ENCODE data around the gene SCRN1.

Gene SCRN1, protein sequence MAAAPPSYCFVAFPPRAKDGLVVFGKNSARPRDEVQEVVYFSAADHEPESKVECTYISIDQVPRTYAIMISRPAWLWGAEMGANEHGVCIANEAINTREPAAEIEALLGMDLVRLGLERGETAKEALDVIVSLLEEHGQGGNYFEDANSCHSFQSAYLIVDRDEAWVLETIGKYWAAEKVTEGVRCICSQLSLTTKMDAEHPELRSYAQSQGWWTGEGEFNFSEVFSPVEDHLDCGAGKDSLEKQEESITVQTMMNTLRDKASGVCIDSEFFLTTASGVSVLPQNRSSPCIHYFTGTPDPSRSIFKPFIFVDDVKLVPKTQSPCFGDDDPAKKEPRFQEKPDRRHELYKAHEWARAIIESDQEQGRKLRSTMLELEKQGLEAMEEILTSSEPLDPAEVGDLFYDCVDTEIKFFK

DNA sequence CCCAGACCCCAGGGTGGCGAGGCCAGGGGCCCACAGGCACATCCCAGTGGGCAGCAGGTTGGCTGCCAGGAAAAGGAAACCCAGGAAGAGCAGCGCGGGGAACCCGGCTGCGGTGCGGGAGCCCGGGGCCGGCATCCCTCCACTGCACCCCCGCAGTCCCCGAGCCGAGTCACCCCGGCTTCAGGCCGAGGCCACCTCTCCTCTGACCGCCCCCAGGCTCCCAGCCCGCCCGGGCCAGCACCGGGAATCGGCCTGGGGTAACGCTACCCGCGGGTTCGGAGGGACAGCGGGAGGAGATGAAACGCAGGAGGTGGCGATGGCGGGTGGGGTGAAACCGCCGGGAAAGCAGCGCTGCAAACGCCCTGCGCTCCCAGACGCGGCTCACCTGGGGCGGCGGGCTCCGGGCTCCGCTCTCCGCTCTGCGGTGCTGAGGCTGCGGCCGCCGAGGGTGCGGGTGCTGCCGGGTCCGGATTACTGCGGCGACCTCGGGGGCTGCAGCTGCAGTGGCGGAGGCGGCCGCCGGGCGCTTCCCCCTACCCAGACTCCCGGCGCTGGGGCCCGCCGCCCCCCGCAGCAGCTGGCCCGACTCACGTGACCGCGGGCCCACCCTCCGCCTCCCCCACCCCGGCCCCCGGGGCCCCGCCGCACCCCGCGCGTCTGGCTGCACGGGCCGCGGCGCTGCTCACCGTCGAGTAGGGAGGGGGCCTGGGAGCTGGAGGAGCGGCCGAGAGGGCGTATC, at the start of gene SCRN1:
SCRN1 (minus strand) TSS at position 545 of the 739 bp plus-strand sequence. CDS start 20,734 bp downstream, outside the sequence.
- peak in 1 of 2 donors; percentile 2 for DNase-seq (ENCODE audit: low read depth in 2 of 2)

DNA sequence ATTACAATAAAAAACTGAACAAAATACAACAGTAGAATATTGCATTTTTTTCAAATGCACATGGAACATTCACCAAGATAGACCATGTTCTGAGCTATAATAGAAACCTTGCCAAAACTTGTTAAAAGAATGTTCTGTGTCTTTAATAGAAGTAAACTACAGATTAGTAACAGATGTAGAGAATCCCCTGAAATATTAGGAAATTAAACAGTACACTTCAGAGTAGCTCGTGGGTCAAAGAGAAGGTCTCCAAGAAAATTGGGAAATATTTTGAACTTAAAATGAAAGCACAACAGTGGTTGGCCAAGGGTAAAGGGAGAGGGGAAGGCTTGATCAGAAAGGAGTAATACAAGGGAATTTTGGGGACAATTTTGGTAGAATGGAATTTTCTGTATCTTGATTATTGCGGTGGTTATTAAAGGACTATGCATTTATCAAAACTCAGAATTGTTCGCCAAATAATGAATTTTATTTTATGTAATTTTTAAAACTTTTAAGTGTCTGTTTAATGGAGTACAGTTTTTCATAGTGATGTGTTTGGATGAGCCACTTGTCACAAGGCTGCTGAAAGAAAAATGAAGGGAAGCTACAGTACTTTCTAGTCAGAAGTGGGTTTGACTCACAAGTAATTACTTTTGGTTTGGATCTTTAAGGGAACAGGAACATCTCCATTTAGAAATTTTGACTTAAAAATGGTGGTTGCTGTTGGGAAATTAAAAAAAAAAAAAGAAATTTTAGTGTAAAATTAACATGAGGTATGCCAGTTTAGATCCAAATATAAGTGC, 48.8 kb upstream of the SCRN1 start:
- DNase-seq (ENCODE audit: low read depth in 2 of 2) = no peak

DNA sequence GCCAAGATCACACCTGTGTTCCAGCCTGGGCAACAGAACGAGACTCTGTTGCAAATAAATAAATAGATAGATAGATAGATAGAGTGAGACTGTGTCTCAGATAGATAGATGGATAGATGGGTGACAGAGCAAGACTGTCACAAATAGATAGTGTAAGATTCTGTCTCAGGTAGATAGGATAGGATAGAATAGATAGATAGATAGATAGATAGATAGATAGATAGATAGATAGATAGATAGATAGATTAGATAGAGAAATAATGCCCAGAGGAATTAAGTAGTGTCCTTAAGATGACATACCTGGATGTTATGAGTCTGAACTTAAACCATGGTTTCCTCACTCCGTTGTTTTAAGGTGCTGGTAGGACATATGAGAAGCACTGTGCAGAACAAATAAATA, 46.6 kb upstream of the SCRN1 start:
- no peak for DNase-seq (ENCODE audit: low read depth in 2 of 2)

DNA sequence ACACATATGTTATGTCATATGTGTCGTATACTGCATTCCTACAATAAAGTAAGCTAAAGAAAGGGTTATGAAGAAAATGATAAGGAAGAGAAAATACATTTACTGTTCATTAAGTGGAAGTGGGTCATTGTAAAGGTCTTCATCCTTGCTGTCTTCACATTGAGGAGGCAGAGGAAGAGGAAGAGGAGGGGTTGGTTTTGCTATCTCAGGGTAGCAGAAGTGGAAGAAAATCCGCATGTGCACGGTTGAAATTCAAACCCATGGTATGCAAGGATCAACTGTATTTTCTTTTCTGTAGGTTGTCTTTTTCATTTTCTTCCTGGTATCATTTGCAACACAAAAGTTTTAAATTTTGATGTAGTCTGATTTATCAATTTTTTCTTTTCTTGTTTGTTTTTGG, 44.9 kb upstream of the SCRN1 start:
- no peak for DNase-seq (ENCODE audit: low read depth in 2 of 2)

DNA sequence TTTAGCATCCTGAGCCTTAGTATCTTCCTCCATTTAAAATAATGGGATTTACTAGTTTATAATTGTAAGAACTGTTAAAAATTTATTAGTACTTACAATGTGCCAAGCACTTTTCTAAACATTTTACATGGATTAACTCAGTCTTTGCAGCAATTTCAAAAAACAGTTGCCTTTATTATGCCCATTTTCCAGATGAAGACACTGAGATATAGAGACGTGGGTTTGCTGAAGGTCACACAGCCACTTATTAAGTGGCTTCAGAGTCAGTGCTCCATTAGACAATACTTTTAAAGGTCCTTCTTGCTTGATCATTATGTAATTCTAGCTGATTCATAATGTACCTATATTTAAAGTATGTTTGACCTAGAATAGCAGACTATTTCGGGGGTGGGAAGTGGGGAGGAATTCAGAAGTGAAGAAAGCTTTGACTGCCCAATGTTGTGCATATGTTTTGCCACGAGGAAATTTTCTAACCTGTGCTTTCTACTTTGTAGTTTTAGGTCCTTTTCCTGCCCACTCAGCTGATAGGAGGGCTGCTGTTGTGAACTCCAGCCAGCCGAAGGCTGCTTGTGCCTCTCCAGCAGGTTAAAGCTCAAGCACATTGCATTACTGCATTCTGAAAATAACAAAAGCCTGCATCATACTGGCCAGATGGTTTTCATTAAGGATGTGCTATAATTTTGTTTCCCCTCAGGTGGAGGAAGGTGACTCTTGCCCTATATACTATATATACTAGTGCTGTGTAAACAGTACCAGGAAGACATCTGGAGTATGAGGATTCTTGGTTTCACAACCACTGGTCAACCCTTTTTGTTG, 42.9 kb upstream of the SCRN1 start:
- no peak for DNase-seq (ENCODE audit: low read depth in 2 of 2)

DNA sequence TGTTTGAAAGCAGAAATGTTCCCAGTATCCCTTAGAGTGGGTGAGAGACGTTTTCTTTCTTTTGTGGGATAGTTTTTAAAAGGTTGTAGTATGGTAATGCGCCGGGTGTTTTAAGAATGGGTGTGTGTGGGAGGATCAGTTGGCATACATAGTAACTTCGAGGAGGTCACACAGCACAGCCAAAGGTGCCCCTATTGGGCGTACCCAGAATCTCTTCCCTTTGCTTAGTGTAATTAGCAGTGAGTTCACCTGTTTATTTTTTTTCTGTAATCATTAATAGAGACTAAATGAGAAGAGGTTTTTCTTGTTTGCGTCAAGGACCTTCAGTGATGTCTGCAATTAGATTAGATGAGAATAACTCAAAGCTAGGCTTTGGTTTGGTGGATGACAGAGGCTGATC, 40.1 kb upstream of the SCRN1 start:
- DNase-seq (ENCODE audit: low read depth in 2 of 2) = no peak

DNA sequence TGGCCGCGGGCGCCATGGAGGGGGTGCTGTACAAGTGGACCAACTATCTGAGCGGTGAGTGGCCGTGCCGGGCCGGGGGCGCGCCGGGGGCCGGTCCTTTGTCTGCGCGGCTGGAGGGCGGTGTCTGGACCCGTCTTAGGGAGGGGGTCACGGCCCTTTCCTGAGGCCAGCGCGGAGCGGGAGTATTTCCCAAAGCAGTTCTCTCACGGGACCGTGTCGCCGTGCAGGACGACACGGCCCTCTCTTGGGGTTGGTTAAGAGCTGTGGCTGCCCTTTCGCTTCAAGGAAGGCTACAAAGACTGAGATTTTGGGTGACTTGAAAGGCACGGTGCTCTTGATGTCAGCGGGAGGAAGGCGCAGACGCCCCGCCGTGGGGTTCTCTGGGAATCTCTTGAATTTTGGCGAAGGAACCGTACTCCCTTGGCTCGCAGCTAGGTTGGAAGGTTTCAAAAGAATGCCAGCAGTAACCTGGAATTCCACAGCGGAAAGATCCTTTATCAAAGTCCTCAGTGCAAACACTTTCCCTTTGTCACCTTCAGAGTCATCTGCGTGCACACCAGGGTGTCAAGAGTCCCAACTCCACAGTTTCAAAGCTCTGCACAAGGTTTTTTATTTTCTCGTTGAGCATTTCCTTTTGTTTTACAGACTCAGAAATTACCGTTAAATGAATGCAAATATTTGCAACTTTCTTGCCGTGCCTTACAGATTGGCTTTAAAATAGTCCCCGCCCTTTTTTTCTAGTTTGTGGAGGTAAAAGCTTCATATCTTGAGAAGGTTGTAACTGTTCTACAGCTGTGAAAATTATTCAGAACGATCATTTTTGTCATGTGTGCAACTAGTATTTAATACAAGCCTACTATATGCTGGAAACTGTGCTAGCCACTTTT, 39.4 kb upstream of the SCRN1 start:
- DNase-seq (ENCODE audit: low read depth in 2 of 2) = peak in 1 of 2 donors; percentile 28

DNA sequence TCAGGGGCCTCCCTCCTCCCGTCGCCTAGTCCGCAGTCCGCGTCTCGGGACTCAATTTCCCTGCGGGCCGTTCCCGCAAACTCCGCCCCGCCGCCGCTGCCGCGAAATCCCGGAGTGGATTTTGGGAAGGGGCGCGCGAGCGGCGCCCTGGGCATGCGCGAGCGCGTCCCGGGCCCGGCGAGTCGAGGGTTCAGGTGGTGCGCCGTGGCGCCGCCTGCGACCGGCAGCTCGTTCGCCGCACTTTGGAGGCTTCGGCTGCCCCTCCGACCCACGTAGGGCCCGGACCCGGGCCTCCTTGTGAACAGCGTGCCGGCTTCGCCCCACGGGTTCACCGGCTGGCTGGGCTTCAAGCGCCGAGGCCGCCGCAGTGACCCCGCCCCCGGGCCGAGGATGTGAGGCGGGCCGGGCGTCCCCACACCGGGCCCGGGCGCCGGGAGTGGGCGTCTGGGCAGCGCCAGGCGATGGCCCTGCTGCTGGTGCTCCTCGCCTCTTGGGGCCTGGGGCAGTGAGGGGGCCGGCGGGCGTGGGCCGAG, 38.7 kb upstream of the SCRN1 start, which contains the start of gene PLEKHA8:
PLEKHA8 (plus strand) TSS at position 197 of the 533 bp plus-strand sequence. CDS start 351 bp downstream, outside the sequence.
- peak; percentile 81 to 86 for DNase-seq (ENCODE audit: low read depth in 2 of 2)

DNA sequence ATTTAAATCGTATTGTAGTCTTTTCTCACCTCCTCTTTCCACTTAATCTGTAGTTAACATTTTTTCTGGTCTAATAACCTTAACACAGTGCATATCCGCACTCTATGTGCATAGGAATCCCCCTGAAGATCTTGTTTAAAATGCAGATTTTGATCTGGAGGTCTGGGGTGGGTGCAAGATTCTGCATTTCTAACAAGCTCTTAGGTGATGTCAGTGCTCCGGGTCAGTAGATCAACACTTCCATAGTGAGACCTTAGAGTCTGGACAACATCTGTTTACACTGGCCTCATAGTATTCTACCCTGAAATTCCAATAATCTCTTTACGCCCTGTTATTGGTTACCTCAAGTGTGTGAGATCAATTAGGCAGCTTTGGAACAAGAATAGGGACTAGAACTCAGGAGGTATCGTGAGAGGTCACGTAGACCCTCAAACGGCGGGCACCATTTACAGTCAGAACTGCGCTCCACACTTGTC, 38.2 kb upstream of the SCRN1 start:
- no peak for DNase-seq (ENCODE audit: low read depth in 2 of 2)

DNA sequence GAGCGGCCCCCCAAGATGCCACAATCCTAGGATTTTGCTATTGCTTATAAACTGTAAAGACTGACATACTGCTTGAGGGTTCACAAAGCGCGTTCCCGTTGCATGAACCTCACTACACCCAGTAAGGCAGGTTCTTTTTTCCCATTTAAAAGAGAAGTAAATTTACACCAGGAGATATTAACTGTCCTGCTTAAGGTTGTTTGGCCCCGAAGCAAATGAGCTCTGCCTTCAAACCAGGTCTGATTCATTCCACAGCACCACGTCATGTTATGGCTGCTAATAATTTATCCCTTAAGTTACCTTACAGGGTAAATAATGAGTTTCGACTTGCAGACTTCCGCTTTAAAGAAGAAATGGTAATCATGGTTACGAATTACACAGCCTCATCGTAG, 37.5 kb upstream of the SCRN1 start:
- DNase-seq (ENCODE audit: low read depth in 2 of 2) = peak in 1 of 2 donors; percentile 11

DNA sequence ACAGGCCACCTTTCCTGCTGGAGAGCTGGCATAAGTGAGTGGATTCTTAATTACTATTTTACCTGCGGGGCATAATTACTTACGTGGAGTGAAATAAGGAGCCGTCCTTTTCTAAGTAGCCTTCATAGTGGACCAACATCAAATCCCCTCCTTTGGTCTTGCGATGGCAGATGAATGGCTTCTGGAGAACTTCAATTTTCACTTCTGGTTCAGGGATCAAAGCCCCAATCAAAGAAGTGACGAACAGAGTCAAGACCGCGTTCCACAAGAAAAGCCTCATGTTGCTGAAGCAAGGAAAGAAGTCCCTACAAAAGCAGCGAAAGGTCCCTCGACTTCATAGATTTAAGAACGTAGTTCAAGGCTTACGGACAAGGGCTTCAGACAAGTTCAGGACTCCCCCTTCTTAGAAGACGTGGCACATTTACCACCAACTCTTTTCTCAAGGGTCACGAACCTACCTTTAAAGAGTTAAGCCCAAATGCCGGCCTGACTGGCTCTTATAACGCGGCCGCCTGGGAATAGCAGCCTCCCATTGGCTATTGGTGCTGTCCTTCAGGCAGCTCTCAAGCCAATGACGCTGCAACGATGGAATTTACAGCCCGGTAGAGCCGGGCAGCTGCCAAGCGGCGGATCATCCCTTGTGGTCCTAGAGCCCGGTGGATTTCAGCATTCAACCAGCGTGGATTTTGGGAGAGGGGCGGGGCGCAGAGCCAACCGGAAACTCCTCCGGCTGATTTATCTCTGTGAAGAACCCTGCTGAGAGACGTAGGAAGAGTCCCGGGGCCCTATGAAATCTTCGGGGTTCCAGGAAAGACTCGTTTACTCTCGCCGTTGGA, 36.8 kb upstream of the SCRN1 start, which contains the start of gene FKBP14:
FKBP14 (minus strand) TSS at position 474 of the 836 bp plus-strand sequence; CDS start at position 280, 194 bp downstream.
- peak; percentile 82 to 90 for DNase-seq (ENCODE audit: low read depth in 2 of 2)

DNA sequence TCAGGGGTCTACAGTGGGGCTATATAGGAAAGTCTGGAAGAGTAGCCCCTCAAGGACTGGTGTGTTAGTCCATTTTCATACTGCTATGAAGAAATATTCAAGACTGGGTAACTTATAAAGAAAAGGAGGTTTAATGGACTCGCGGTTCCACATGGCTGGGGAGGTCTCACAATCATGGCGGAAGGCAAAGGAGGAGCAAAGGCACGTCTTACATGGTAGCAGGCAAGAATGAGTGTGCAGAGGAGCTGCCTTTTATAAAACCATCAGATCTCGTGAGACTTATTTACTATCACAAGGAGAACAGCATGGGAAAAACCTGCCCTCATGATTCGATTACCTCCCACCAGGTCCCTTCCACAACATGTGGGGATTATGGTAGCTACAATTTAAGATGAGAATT, 33.9 kb upstream of the SCRN1 start:
- no peak for DNase-seq (ENCODE audit: low read depth in 2 of 2)

DNA sequence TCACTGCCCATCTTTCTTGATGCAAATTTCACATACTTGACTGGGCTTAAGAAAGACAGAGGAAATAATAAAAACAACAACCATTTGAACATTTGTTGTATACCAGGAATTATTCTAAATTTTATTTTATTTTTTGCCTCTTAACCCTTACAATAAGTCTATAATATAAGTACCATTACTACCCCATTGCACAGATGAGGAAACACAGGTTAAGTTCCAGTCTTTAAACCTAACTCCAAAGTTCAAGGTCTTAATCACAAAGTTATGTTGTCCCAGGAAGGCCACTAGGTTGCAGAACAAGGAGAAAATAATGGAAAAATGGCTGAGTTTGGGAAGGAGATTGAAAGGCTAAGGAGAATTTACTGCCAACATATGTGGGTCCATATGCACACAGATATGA, 33.4 kb upstream of the SCRN1 start:
- no peak for DNase-seq (ENCODE audit: low read depth in 2 of 2)

DNA sequence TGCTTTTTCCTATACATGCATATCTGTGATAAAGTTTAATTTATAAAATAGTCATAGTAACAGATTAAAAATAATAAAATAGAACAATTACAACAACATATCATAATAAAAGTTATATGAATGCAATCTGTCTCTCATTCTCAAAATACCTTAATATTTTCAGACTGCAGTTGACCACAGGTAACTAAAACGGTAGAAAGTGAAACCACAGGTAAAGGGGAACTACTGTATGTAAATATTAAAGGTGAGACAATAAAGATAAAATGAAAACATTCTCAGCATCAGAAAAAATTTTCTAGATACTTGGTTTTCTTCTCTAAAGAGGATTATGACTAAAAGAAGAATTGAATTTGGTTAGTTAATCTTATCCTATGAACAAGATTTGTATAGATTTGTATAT, 30.9 kb upstream of the SCRN1 start:
- DNase-seq (ENCODE audit: low read depth in 2 of 2) = no peak

DNA sequence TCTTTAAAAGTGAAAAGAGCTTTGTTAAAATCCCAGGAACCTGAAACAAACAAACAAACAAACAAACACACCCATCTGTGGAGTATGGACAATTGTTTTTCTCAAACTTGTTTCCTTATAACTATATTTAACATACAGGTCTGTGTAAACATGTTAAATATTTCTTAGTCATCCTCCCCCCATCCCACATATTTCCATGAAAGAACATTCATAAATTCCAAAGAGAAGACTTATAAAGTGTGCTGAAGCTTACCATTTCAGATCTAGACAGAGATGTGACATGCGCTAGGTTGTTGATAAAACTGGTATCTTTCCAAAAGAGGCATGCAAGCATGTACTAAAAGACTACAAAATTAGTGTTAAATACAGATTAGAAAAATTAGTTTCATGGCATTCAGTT, 30.4 kb upstream of the SCRN1 start:
- DNase-seq (ENCODE audit: low read depth in 2 of 2) = no peak

DNA sequence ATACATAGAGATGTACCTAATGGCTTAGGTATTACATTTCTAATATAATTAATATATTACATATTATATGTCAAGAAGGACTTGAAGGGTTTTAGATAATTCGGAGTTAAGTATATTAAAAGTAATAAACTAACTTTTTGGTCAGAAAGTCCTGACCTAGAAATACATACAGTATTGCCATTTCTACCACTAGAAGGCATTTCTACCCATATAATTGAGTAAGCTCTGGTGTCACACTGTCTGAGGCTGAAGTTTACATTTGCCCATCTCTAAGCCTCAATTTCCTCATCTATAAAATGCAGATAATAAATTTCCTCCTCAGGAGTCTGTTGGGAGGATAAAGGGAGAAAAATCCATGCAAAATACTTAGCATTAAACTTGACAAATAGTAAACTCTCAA, 29.8 kb upstream of the SCRN1 start:
- no peak for DNase-seq (ENCODE audit: low read depth in 2 of 2)

DNA sequence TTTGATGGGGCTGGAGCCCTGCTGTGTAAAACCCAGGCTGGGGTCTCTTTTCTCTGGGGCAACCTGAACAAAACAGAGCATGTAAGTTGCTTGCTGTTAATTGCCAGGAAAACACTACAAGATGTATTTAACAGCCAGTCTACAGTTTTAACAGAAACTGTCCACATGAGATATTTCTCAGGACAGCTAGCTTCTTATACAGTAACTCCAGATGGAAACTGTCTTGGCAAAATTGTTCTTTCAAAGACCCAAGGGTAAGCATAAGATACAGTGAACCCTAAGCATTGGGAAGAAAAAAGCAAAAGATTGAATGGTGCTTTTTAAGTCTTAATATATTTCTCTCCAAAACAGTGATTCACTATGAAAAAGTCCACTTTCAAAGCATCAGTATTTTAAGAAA, 28.9 kb upstream of the SCRN1 start:
- DNase-seq (ENCODE audit: low read depth in 2 of 2) = no peak

DNA sequence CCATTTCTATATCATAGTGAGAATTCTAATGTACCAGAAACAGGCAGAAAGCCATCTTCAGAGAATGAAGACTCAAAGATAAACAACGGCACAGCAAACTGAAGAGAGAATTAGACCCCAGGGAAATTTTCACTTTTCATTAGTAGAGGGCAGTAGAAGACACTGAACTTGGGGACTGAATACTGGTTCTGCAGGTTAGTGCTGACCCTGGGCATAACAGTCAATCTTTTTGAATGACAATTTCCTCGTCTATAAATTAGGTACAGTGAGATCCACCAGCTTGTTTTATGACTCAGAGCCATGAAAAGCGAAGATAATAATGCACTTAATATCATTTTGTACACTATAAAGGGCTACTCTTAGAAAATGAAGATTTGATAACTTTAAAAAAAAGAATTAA, 23.2 kb upstream of the SCRN1 start:
- no peak for DNase-seq (ENCODE audit: low read depth in 2 of 2)

DNA sequence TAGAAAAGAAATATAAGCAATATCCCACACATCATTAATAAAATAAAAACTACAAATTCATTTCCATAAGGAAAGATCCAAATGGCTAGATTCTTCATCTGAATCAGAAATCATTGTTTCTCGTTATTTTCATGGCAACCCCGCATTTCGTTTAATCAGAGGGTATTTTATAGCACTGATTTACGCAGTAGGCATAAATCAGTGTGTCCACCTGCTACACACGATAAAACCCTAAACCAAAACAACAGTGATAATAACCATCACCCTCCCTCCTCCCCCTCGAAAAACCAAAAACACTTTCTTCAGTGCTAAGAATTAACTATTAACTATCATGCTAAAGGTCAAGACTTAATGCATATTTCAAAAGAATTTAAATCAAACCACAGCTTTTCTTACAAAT, 20.4 kb upstream of the SCRN1 start:
- DNase-seq (ENCODE audit: low read depth in 2 of 2) = no peak

All from stimulated activated CD4-positive, alpha-beta T cell treated with anti-CD3 and anti-CD28 coated beads, Interleukin-4, amount 100 ng/mL, for 48 hours (primary cell).